ENCODE data around the gene CARMIL3.

Gene CARMIL3

GRCh38 chr14:24054646-24055045 lies 2.8 kb downstream of the CARMIL3 start:
- Histone ChIP-seq H3K27ac (no peak overlapping the region), H3K9ac (ENCODE audit: insufficient read length) (no peak overlapping the region), H3K4me3 (no peak overlapping the region), H3K9me3 (ENCODE audit: low read depth, low read length) (no peaks in the 10 kb centered on the region), H3K36me3 (ENCODE audit: insufficient read depth, low read length) (no peaks in the 10 kb centered on the region)
- no peak for DNase-seq (ENCODE audit: low read depth, low spot score)
- no peak for TF ChIP-seq EZH2 (IDR thresholded peaks at IDR 0.05)
- TF ChIP-seq FOXP2 (optimal IDR thresholded peaks at IDR 0.05; ENCODE audit: control extremely low read depth, extremely low read length, insufficient read depth) = no peak
- no peak for TF ChIP-seq POLR2AphosphoS5 (IDR thresholded peaks at IDR 0.05; ENCODE audit: borderline replicate concordance, low read depth, low read length)

GRCh38 chr14:24055971-24056799 lies 4.4 kb downstream of the CARMIL3 start:
- no peak overlapping the region for H3K27ac ChIP-seq
- no peak overlapping the region for H3K4me3 ChIP-seq
- no peaks in the 10 kb centered on the region for H3K9me3 ChIP-seq (ENCODE audit: low read depth, low read length)
- H3K36me3 ChIP-seq (ENCODE audit: insufficient read depth, low read length) = no peaks in the 10 kb centered on the region
- H3K9ac ChIP-seq (ENCODE audit: insufficient read length) = no peak overlapping the region
- TF ChIP-seq POLR2AphosphoS5 (IDR thresholded peaks at IDR 0.05; ENCODE audit: borderline replicate concordance, low read depth, low read length) (no peak), FOXP2 (optimal IDR thresholded peaks at IDR 0.05; ENCODE audit: control extremely low read depth, extremely low read length, insufficient read depth) (no peak), EZH2 (IDR thresholded peaks at IDR 0.05) (no peak)
- DNase-seq (ENCODE audit: low read depth, low spot score) = no peak

- Histone ChIP-seq H3K4me3 (no peak overlapping the region), H3K27ac (no peak overlapping the region), H3K36me3 (ENCODE audit: insufficient read depth, low read length) (no peaks in the 10 kb centered on the region), H3K9me3 (ENCODE audit: low read depth, low read length) (no peaks in the 10 kb centered on the region), H3K9ac (ENCODE audit: insufficient read length) (no peak overlapping the region)
- no peak for DNase-seq (ENCODE audit: low read depth, low spot score)
- no peak for TF ChIP-seq POLR2AphosphoS5 (IDR thresholded peaks at IDR 0.05; ENCODE audit: borderline replicate concordance, low read depth, low read length)
- TF ChIP-seq EZH2 (IDR thresholded peaks at IDR 0.05) = no peak
- TF ChIP-seq FOXP2 (optimal IDR thresholded peaks at IDR 0.05; ENCODE audit: control extremely low read depth, extremely low read length, insufficient read depth) = no peak
Observed at GRCh38 chr14:24056800-24057184, 5.0 kb downstream of the CARMIL3 start.

- H3K4me3 ChIP-seq = no peak overlapping the region
- TF ChIP-seq EZH2 (IDR thresholded peaks at IDR 0.05) (no peak), FOXP2 (optimal IDR thresholded peaks at IDR 0.05; ENCODE audit: control extremely low read depth, extremely low read length, insufficient read depth) (no peak), POLR2AphosphoS5 (IDR thresholded peaks at IDR 0.05; ENCODE audit: borderline replicate concordance, low read depth, low read length) (no peak)
- no peak for DNase-seq (ENCODE audit: low read depth, low spot score)
- no peaks in the 10 kb centered on the region for H3K36me3 ChIP-seq (ENCODE audit: insufficient read depth, low read length)
- no peak overlapping the region for H3K27ac ChIP-seq
- no peak overlapping the region for H3K9ac ChIP-seq (ENCODE audit: insufficient read length)
- H3K9me3 ChIP-seq (ENCODE audit: low read depth, low read length) = no peaks in the 10 kb centered on the region
Observed at GRCh38 chr14:24057271-24057670, 5.5 kb downstream of the CARMIL3 start.

GRCh38 chr14:24057867-24058259 lies 6.1 kb downstream of the CARMIL3 start:
- H3K27ac ChIP-seq = no peak overlapping the region
- no peak for DNase-seq (ENCODE audit: low read depth, low spot score)
- H3K9ac ChIP-seq (ENCODE audit: insufficient read length) = no peak overlapping the region
- H3K4me3 ChIP-seq = no peak overlapping the region
- no peak for TF ChIP-seq EZH2 (IDR thresholded peaks at IDR 0.05)
- no peaks in the 10 kb centered on the region for H3K9me3 ChIP-seq (ENCODE audit: low read depth, low read length)
- no peaks in the 10 kb centered on the region for H3K36me3 ChIP-seq (ENCODE audit: insufficient read depth, low read length)

- TF ChIP-seq EZH2 (IDR thresholded peaks at IDR 0.05) = no peak
- no peak for TF ChIP-seq POLR2AphosphoS5 (IDR thresholded peaks at IDR 0.05; ENCODE audit: borderline replicate concordance, low read depth, low read length)
- no peak for TF ChIP-seq FOXP2 (optimal IDR thresholded peaks at IDR 0.05; ENCODE audit: control extremely low read depth, extremely low read length, insufficient read depth)
- Histone ChIP-seq H3K9me3 (ENCODE audit: low read depth, low read length) (no peaks in the 10 kb centered on the region), H3K9ac (ENCODE audit: insufficient read length) (no peak overlapping the region), H3K4me3 (no peak overlapping the region), H3K36me3 (ENCODE audit: insufficient read depth, low read length) (no peaks in the 10 kb centered on the region), H3K27ac (no peak overlapping the region)
- DNase-seq (ENCODE audit: low read depth, low spot score) = peak; percentile 26
Observed at GRCh38 chr14:24058260-24058950, 6.6 kb downstream of the CARMIL3 start.

- H3K27ac ChIP-seq = no peak overlapping the region
- DNase-seq (ENCODE audit: low read depth, low spot score) = no peak
- H3K9ac ChIP-seq (ENCODE audit: insufficient read length) = no peak overlapping the region
- H3K9me3 ChIP-seq (ENCODE audit: low read depth, low read length) = no peaks in the 10 kb centered on the region
- no peaks in the 10 kb centered on the region for H3K36me3 ChIP-seq (ENCODE audit: insufficient read depth, low read length)
- H3K4me3 ChIP-seq = no peak overlapping the region
- TF ChIP-seq FOXP2 (optimal IDR thresholded peaks at IDR 0.05; ENCODE audit: control extremely low read depth, extremely low read length, insufficient read depth) = no peak
- no peak for TF ChIP-seq EZH2 (IDR thresholded peaks at IDR 0.05)
- TF ChIP-seq POLR2AphosphoS5 (IDR thresholded peaks at IDR 0.05; ENCODE audit: borderline replicate concordance, low read depth, low read length) = no peak
Observed at GRCh38 chr14:24058951-24059475, 7.2 kb downstream of the CARMIL3 start.

- TF ChIP-seq EZH2 (IDR thresholded peaks at IDR 0.05) = no peak
- TF ChIP-seq FOXP2 (optimal IDR thresholded peaks at IDR 0.05; ENCODE audit: control extremely low read depth, extremely low read length, insufficient read depth) = no peak
- no peak for TF ChIP-seq POLR2AphosphoS5 (IDR thresholded peaks at IDR 0.05; ENCODE audit: borderline replicate concordance, low read depth, low read length)
- no peaks in the 10 kb centered on the region for H3K9me3 ChIP-seq (ENCODE audit: low read depth, low read length)
- H3K9ac ChIP-seq (ENCODE audit: insufficient read length) = no peak overlapping the region
- DNase-seq (ENCODE audit: low read depth, low spot score) = no peak
- H3K36me3 ChIP-seq (ENCODE audit: insufficient read depth, low read length) = no peaks in the 10 kb centered on the region
- no peak overlapping the region for H3K27ac ChIP-seq
- no peak overlapping the region for H3K4me3 ChIP-seq
Observed at GRCh38 chr14:24059841-24060388, 8.1 kb downstream of the CARMIL3 start.

All from SK-N-MC (cell line).